HG02943 (cell line): ENCODE results near the gene DPM3.
"Not testable (repeated sequence)": the region's sequence is repeated elsewhere in the genome, so short reads cannot be mapped to it uniquely, and the experiment has no call there.

Source experiments
- ATAC-seq: cut with Tn5 transposase; IDR thresholded peaks from one replicate; pipeline ENCODE4 v1.9.1; 2021; ENCODE audit warnings: mild to moderate bottlenecking, low read depth, moderate library complexity; ENCODE audit not compliant: unreplicated experiment

DPM3 gene, protein sequence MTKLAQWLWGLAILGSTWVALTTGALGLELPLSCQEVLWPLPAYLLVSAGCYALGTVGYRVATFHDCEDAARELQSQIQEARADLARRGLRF

GRCh38 chr1:155139895-155140629 is at the start of gene DPM3:
DPM3 (minus strand) TSS chr1:155140531; CDS start chr1:155140240, 291 bp downstream.
- ATAC-seq, result no peak

DNA sequence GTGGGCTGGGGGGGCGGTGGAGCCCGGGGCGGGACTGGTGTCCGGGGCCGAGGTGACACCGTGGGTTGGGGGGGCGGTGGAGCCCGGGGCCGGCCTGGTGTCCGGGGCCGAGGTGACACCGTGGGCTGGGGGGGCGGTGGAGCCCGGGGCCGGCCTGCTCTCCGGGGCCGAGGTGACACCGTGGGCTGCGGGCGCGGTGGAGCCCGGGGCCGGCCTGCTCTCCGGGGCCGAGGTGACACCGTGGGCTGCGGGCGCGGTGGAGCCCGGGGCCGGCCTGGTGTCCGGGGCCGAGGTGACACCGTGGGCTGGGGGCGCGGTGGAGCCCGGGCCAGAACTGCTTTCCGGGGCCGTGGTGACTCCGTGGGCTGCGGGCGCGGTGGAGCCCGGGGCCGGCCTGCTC is 49.6 kb upstream of the DPM3 start:
- ATAC-seq, result not testable (repeated sequence)

DNA sequence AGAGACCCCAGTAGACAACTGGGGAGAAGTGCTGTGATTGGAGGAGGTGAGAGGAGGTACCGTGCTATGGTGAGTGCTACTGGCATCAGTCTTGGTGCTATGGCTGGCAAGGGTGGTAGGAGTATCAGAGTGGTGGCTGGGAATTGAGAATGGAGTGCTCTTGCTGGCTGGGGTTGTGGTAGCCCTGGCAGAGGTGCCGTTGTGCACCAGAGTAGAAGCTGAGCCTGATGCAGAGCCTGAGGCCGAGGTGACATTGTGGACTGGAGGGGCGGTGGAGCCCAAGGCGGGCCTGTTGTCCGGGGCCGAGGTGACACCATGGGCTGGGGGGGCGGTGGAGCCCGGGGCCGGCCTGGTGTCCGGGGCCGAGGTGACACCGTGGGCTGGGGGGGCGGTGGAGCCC is 47.9 kb upstream of the DPM3 start:
- no peak for ATAC-seq

DNA sequence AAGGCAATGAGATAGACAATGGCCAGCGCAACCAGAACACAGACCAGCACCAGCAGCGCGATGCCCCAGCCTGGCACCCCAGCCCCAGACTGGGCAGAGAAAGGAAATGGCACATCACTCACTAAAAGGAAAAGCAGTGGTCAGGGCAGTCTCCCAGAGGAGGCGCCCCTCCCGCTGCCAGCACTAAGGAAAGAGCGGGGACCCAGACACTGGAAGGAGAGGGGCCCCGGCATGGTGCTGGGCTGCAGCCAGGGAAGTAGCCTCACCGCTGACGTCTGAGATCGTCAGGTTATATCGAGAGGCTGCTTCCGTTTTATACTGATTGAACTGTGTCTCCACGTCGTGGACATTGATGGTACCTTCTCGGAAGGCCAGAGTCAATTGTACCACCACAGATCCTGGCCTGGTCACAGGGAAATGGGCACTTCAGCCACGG is 47.1 kb upstream of the DPM3 start:
- ATAC-seq, result no peak

- no peak for ATAC-seq
Measured at GRCh38 chr1:155186794-155187455, 46.6 kb upstream of the DPM3 start.

DNA sequence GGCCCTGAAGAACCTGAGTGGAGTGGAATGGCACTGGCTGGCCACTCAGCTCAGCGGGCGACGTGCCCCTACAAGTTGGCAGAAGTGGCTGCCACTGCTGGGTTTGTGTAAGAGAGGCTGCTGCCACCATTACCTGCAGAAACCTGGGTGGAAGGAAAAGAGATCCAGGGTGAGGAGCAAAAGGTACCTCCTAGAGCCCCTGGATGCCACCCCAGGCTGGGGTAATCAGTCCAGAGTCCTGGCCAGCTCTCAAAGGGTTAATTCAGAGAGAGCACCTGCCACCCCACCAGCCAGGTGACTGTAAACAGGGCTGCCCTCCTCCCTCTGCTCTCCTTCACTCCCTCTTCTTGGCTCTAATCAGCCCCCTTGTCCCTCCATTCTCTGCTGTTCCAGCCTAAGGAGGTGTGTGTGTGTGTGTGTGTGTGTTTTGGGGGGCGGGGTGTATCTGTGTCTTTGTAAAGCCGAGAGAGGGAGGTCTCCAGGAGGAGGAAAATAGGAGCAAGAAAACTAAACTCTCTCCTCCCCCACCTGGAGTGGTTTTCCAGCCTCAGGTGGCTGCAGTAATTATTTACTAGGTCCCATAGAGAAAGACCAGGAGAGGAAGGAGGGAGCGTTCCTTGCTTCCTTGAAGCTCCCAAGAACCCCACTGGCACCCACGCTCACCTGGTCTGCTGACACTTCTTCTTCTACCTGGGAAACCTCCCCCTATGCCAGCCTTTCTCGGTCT is 45.9 kb upstream of the DPM3 start:
- ATAC-seq, result no peak

- ATAC-seq, result no peak
Measured at GRCh38 chr1:155185783-155186066, 45.4 kb upstream of the DPM3 start.

GRCh38 chr1:155184835-155185782 is 44.8 kb upstream of the DPM3 start:
- no peak for ATAC-seq

GRCh38 chr1:155184351-155184811 is 44.0 kb upstream of the DPM3 start:
- no peak for ATAC-seq

DNA sequence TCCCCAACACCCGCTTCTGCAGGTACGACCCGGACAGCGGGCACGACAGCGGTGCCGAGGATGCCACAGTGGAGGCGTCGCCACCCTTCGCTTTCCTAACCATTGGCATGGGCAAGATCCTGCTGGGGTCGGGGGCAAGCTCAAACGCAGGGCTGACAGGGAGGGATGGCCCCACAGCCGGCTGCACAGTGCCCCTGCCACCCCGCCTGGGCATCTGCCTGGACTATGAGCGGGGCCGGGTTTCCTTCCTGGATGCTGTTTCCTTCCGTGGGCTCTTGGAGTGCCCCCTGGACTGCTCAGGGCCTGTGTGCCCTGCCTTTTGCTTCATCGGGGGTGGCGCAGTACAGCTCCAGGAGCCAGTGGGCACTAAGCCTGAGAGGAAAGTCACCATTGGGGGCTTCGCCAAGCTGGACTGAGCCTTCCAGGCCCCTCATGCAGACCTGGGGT is 43.5 kb upstream of the DPM3 start:
- no peak for ATAC-seq

DNA sequence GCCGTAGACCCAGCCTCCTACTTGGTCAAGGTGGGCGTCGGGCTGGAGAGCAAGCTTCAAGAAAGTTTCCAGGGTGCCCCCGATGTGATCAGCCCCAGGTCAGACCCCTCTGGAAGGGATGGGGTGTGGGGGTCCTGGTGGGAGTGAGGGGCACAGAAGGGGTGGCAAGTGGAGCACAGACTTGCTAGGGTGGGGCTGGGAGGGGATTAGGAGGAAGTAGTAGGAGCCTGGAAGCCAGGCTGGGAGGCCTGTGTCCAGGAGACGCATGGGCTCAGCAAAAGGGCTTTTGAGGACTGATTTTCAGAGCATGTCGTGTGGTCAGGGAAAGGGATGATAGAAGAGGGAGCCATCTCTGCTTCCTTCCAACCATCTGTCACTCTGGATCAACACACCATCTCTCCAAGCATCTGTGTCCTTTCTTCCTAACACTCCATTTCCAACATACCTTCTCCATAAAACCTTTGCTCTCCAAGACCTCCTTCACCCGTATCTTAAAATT is 41.8 kb upstream of the DPM3 start:
- ATAC-seq, result no peak

DNA sequence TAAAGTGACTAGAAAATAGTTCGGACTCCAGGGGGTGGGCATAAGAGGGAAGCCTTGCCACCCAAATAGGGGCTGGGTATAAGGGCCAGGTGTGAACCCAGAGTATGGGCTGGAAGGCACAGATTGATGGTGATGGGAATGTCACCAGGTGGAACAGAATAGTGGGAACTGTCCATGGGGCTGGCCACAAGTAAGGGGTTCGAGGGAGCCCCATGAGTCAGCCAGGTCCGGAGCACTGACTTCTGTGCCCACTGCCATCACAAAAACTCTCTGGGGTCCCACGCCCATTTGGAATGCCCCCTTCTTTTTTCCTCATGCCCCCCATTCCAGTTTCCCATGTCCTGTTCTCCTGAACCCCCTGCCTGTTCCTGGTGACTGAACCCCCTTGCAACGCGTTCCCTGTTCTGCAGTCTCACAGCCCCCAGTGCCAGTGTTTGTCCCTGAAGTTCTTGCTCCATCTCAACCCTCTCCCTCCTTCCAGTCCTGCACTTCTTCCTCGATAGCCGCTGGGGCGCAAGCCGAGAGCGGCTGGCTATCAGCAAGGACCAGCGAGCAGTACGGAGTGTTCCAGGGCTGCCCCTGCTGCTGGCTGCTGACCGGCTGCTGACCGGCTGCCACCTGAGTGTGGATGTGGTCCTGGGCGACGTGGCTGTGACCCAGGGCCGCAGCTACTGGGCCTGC is 41.2 kb upstream of the DPM3 start:
- no peak for ATAC-seq

DNA sequence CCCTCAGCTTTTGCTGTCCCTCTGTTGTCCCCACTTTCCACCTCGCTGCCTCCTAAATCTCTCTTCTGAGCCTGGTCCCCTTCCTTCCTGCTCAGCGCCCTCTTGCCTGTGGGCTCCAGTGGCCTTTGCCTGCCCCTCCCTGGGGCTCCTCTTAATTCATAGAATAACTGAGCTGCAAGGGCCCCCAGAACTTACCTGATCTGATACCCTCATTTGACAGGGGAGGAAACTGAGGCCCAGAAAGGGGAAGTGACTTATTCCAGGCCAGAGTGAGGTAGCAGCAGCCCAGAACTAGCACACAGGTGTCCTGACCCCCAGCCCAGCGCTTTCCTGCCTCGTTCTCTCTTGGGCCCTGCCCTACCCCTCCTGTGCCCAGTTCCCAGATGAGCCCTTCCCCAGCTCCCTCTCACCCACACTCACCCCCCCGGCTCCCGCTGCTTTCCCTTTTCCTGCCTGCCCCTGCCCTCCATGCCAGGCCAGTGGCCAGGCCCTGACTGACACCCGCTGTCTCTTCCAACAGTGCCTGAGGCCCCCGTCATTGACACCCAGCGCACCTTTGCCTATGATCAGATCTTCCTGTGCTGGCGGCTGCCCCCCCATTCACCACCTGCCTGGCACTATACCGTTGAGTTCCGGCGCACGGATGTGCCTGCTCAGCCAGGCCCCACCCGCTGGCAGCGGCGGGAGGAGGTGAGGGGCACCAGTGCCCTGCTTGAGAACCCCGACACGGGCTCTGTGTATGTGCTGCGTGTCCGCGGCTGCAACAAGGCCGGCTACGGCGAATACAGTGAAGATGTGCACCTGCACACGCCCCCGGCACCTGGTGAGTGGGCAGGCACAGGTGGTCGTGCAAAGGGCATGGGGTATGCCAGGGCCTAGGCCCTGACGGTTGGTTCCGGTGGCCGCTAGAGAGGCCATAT is 39.0 kb upstream of the DPM3 start:
- ATAC-seq, result no peak

DNA sequence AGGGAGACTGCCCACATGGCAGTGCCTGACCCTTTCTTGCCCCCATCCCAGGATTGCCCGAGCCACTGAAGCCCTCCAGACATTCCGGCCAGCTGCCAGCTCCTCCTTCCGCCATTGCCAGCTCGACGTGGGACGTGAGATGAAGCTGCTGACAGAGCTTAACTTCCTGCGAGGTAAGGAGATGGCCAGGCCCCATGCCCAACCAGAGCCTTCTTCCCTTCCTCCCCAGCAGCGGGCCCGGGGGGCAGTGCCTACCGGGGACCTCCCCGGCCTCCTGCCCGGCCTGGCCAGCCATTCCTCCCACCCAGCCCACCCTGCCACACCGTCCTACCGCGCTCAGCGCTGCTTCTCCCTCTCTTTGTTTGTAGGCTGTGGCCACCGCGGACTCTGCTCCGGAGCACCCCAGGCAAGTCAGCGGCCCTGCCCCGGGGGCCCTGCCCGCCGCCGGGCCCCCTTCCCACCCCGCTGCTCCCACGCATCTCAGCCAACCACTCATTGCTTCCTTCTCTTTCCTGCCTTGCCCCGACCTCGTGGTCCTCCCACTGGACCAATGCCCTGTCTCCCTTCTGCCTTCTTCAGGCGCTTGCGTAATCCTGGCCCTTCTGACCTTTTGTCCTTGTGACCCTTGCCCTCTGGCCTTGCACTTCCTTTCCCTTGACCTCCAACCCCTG is 38.2 kb upstream of the DPM3 start:
- no peak for ATAC-seq

DNA sequence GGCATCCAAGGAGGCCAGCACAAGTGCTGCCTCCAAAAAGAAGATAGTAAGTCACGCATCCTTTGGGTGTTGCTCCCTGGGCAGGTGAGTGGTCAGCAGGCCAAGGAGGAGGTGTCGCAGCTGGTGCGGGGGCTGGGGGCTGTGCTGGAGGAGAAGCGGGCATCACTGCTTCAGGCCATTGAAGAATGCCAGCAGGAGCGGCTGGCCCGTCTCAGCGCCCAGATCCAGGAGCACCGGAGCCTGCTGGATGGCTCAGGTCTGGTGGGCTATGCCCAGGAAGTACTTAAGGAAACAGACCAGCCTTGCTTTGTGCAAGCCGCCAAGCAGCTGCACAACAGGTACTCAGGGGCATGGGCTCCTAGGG is 37.6 kb upstream of the DPM3 start:
- no peak for ATAC-seq

GRCh38 chr1:155177192-155177917 is 37.0 kb upstream of the DPM3 start:
- no peak for ATAC-seq

DNA sequence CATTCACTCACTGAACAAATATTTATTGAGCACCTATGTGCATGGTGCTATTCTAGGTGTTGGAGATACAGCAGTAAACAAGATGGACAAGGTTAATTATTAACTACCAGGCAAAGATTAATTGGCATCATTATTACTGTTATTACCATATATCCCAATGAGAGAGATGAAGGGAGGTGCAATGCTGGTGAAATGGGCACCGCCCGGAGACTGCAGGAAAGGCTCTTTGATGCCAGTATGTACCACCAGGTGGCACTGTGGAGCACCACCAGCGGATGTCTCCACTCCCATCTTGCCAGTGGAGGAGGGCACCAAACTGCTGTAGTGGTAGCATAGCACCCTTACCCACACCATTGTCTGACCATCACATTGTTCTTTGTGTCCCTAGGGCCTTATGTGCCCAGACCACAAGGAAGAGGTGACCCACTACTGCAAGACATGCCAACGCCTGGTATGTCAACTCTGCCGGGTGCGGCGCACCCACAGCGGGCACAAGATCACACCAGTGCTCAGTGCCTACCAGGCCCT is 36.3 kb upstream of the DPM3 start:
- no peak for ATAC-seq
